H1 (cell line): ENCODE data around the gene IPO9. TPM values are rescaled to one million over a fixed set of nuclear protein-coding genes. Genes with fewer than 3 reads are reported as not detected.

Experiments used
- EP300 ChIP-seq, 2 experiments: IDR thresholded peaks; 1 replicate in 1 of 2; 2 replicates in 1 of 2; pipeline ENCODE4 v1.6.1; 2011 to 2012; ENCODE audit warnings: low read depth in 2 of 2, low read length in 2 of 2, mild to moderate bottlenecking in 2 of 2, borderline replicate concordance in 1 of 2, inconsistent platforms in 1 of 2, moderate library complexity in 1 of 2
- polyA plus RNA-seq, 7 experiments: library from polyadenylated mRNA; depleted of rRNA in 3 of 7; stranded (reverse) in 5 of 7; unstranded in 2 of 7; fragments of >200 nt in 5 of 7; fragments of 200-250 nt in 2 of 7; gene quantifications; 1 replicate in 5 of 7; 2 replicates in 1 of 7; 4 replicates in 1 of 7; pipeline versions ENCODE4 v1.2.1 to v1.2.3, GENCODE V29; 2011 to 2013; ENCODE audit warnings: missing spikeins in 2 of 7, mixed read lengths in 2 of 7
- total RNA-seq: library from RNA; stranded (reverse); fragmentation: NEBNext Ultra II Directional; extraction: Animal tissue kit (Norgen Biotek cat#: 25700); gene quantifications from 2 replicates; pipeline ENCODE4 v1.2.1, GENCODE V29; 2021

The IPO9 gene
- total and polyA plus RNA-seq, 2 of the 8 experiments (the other 6 are each of a cell fraction or from before 2014, with no cell fraction given): 61.0 to 122 TPM

DNA sequence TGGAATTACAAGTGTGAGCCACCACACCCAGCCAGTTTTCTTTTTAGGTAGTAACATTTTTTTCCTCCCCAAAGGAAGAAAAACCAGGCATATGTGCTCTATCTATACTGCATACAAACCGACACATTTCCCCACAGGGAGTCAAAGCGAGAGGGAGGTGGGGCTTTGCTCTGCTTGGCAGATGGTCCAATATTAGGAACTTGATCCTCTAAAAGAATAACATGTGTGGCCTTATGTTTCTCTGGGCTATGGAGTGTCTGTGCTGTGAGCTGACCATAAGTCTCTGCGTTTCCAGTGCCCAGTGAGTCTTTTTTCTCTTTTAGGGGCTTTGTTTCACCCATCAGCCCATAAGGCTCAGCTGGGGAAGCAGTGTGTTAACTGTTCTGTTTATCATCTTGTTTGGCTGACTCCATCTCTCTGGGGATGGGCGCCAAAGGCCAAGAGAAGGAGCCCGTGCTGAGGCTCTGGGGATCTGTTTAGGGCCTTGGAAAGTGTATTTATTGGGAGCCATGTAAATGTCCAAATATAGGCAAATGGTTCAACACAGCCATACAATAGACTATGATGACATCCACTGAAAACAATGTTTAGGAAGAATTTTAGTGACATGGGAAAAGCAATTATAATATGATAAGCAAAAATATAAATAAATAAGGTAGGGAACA, 97.2 kb downstream of the IPO9 start (continued):
- no peak for TF ChIP-seq EP300 (IDR thresholded peaks at IDR 0.05; ENCODE audit: borderline replicate concordance in 1 of 2, low read depth in 2 of 2, low read length in 2 of 2)
